HG02840 (cell line): ENCODE measurements around the gene YBX3.
"Not testable (repeated sequence)": the region's sequence is repeated elsewhere in the genome, so short reads cannot be mapped to it uniquely, and the experiment has no call there.

Source experiments
- ATAC-seq: cut with Tn5 transposase; IDR thresholded peaks from one replicate; pipeline ENCODE4 v1.9.1; 2021; ENCODE audit warnings: mild to moderate bottlenecking, moderate library complexity, moderate number of reproducible peaks; ENCODE audit not compliant: unreplicated experiment, low FRiP score

Gene YBX3

DNA sequence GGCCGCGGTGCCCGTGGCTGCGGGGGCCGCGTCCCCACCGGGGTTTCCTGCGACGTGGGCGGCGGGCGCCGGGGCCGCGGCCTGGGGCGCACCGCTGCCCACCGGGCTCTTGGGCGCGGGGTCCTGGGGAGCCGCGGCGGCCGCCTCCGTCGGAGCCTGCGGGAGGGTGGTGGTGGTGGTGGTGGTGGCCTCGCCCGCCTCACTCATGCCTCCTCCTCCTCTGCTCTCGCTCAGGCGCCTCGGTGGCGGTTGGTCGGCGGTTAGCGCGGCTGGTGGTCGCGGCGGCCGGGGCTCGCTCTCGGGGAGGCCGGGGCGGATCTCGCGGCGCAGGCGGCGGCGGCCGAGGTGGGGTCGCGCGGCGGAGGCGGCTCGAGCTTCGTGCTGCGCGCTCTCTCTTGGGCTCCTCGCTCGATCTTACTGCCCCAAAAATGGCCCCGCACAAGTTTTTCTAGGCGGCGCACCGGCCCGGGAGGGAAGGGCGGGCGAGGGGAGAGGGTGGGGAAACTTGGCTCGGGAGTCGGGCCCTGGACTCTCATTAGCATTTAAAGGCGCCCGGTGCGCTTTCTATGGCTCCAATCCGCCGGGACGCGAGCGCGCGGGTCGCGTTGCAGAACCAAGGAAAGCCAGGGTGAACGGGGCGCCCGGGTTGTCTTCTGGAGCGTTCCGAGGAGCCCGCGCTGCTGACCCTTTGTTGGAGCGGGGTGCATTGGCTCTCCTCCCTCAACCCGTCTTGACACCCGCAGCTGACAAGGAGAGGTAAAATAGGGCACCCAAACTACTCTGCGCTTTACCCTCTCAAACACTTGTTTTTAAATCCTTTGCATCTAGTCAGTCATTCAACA lies at the start of gene YBX3:
TSS of gene YBX3 (minus strand) at position 419 of the 842 bp plus-strand sequence. CDS start at position 207, 212 bp downstream.
- ATAC-seq, result peak; percentile 48

GRCh38 chr12:10771132-10771733 lies 48.1 kb upstream of the YBX3 start:
- ATAC-seq, result no peak

DNA sequence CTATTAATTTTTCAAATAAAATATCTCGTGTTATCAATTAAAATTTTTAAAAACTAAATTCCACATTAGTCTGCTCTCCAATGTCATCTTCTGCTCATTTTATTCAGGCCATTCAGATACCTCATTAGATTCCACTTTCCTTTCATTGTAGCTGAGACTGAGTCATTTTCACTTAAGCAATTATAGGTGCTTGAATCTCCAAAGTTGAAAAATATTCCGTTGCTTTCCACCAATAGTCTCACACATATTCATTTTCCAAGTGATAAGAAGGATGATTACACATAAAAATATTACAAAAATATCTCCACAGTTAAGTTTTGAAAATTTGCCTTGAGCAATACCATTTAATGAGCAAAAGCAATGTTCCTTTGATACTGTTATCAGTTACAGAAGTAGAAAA lies 36.5 kb upstream of the YBX3 start:
- no peak for ATAC-seq

DNA sequence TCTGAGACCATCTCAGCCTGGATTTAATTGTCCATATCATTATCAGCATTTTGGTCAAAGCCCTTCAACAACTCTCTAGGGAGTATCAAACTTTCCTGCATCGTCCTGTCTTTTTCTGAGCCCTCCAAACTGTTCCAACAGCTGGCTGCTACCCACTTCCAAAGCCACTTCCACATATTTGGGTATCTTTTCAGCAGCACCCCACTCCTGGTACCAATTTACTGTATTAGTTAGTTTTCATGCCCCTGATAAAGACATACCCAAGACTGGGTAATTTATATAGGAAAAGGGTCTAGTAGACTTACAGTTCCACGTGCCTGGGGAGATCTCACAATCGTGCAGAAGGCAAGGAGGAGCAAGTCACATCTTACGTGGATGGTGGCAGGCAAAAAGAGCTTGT lies 33.1 kb upstream of the YBX3 start:
- no peak for ATAC-seq

DNA sequence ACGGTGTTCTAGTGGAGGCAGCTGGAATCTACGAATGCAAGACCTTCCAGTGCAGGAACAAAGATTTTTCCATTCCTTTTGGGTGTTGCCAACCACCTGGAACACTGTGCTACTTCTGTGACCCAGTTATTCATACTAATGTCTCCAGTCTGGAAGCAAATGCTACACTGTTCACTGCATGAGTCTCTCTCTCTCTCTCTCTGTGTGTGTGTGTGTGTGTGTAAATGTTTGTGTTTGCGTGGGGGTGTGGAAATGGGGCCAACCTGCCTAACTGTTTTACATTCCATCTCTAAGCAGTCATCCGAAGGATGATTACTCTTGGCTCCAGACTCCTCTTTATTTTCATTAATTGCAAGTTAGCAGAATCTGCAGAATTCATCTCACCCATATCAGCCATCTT lies 29.9 kb upstream of the YBX3 start:
- ATAC-seq, result no peak

GRCh38 chr12:10750385-10750727 lies 27.2 kb upstream of the YBX3 start:
- no peak for ATAC-seq

DNA sequence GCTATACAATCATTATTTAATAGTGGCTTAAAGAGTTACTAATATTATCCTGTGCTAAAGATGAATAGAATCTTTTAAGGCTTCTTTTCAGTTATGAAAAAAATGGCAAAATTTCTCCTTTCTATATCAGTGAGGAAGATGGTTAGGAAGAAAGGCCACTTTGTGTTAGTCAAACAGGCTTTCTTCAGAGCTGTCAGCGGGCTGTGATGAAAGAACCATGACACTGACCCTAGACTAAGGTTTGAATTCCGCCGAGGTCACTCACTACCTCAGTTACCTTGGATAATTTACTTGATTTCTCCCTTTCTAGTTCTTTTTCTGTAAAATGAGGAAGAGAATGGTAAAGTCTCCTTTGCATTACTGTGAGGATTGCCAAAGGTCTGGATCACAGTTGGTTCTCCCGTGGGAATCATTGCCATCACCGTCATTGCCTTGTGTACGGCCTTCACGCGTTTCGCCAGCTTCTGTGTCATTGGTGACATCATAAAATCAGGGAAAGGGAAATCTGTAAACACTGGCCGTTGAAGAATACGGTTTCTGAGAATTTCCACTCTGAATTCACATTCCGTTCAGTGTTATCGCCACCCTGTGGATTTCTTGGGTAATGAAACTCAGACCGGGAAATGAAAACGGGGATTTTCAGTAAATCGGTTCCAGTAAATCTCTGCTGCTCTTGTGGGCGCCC lies 26.7 kb upstream of the YBX3 start:
- ATAC-seq, result peak; percentile 85

- no peak for ATAC-seq
These were observed 24.6 kb upstream of the YBX3 start for GRCh38 chr12:10747730-10748129.

DNA sequence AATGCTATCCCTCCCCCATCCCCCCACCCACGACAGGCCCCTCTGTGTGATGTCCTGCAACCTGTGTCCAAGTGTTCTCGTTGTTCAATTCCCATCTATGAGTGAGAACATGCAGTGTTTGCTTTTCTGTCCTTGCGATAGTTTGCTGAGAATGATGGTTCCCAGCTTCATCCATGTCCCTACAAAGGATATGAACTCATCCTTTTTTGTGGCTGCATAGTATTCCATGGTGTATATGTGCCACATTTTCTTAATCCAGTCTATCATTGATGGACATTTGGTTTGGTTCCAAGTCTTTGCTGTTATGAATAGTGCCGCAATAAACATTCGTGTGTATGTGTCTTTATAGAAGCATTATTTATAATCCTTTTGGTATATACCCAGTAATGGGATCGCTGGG lies 20.3 kb upstream of the YBX3 start:
- ATAC-seq, result not testable (repeated sequence)

DNA sequence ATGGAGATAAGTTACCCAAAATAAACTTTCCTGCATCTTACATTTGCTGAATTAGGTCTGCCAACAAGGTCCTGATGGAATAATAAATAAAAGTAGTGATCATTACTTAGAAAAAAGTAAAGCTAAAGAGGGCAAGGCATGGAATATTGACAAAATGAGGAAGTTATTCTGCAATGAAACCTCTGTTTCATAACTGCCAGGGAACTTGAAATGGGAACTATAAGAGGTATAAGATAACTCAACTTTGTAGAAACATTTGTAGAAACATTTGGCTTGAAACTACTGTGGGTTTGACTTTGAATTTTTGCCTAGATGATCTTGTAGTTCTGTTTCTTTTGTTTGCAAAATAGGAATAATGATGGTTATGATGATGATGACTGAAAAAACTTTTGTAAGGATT lies 18.7 kb upstream of the YBX3 start:
- ATAC-seq, result no peak

DNA sequence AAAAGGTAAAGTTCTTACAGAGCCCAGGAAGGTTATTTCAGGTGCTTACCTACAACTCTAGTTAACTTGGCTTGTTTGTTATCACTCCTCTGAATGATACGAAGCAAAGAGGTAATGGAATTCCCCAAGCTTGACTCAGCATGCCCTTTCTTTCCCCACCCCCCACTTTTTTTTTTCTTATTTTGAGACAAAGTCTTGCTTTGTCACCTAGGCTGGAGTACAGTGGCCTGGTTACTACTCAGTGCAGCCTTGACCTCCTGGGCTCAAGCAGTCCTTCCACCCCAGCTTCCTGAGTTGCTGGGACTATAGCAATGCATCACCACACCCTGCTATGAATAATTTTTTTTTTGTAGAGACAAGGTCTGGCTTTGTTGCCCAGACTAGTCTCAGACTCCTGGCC lies 17.1 kb upstream of the YBX3 start:
- ATAC-seq, result no peak

GRCh38 chr12:10739157-10740118 lies 16.3 kb upstream of the YBX3 start:
- no peak for ATAC-seq

DNA sequence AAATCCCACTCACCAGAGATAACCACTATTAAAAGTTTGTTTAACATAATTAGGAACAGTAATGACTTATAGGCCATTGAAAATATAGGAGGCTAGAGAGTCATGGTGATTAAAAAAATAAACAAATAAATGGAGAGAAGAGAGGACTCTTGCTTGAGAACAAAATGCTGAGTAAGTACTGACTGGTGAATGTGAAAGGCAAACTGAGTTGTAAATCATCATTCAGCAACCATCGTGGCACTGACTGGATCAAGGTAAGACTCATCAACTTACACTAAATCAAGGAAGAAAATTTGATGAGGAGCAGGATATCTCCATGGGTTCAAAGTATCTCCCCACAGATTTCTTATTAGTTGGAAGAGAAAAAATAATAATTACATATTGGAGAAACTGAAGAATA lies 14.1 kb upstream of the YBX3 start:
- no peak for ATAC-seq

GRCh38 chr12:10736463-10736862 lies 13.3 kb upstream of the YBX3 start:
- no peak for ATAC-seq

DNA sequence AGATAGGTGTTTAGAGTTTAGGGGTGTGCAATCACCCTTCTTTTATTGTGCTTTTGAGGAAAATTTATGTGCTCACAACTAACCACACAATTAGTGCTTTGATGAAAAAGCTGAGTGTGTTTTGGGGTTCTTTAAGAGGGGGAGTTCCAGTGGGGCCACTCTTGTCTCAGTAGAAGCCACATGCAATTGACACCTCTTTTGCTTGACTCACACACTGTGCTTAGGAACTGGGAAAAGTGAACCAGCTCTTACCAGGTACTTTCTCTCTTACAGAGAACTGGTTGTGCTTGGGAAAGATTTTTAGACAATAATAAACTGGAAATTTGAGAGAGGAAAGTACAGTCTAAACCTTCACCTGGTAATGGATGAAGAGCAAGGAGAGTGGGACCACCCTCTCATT lies 12.3 kb upstream of the YBX3 start:
- ATAC-seq, result no peak

DNA sequence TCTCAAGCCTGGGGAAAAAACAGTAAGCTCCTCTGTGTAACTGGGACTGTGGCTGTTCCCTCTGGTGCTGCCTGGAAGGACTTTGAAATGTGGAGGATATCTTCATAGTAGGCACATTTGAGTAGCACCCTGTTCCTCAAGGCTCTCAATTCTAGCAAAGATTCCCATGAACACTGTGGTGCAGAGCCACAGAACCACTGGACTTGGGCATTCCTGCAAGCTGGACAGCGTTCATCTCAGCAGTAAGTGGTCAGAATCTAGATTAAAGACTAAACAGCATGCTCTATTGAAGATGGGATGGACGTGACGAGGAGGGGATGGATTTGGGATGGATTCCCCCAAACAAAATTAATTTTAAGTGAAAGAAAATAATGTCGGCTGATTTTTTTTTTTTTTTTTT lies 9.4 kb upstream of the YBX3 start:
- ATAC-seq, result no peak

DNA sequence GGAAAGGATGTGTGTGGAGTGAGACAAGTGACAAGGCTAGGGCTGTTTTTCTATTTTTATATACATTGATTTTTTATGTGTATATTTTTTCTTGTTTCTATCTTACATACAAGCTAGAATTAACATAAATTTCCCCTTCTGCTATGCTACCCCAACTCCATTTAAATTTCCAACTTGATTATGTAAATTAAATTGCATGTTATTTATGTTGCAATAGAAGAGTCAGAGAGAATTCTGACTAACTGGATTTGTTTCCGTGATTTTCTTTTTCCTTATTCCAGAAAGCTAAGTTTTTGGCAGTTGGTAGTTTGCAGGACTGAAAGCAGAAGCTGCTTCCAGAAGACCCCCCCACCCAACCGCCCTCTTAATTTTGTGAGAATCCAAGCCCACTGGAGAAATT lies 8.9 kb upstream of the YBX3 start:
- no peak for ATAC-seq

- no peak for ATAC-seq
These were observed 7.4 kb upstream of the YBX3 start for GRCh38 chr12:10730559-10730958.

DNA sequence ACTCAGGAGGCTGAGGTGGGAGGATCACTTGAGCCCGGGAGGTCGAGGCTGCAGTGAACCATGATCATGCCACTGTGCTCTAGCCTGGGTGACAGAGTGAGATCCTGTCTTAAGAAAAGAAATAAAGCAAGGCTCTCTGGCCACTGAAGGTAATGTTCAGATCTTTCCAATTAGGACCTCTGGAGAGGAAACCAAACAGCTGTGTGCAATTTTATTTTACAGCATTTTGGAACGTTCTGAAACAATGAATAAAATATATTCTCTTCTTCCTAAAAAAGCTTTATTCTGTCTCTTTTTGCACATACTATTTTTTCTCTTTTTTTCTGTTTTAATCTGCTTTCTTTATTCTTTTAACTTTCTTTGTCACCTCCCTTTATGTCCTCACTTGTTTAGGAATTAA lies 5.0 kb upstream of the YBX3 start:
- no peak for ATAC-seq

DNA sequence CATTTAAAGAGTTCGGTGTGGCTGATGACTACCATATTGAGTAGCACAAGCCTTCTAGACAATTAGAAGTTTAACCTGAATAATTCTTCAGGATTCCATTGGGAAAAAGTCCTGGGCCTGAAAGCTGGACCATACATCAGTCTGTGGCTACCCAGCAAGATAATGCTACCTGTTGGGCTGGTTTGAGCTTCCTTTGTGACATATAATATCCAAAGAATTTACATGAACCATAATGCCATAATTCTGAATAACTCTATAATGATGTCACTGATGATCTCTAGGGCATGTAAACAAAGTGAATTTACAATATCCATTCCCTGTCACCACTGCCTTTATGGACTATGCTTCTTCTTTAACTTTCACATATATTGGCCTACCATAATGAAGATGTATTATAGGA lies 3.8 kb upstream of the YBX3 start:
- ATAC-seq, result no peak

DNA sequence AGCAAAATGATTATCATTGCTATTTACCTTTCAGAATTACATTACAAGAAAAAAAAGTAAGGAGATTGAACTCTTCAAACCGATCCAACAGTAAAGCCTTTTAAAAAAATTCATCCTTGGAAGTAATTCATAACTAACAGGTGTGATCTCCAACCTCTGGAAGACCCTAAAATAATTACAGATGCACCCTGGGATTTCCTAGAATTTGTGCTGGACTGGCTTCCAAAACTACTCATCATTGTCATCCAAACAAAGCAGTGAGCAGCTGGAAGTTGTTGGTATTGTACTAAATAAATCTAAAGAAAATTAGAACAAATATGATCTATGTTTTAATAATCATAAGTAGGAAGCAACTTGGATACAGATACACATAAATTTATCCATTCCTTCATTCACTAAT lies 1.9 kb upstream of the YBX3 start:
- no peak for ATAC-seq
